T47D (cell line): ENCODE data around the gene ARAP2.

Experiments used
- DNase-seq, 2 experiments: peaks; one replicate each; pipeline versions ENCODE4 v3.0.0 to v3.0.0-alpha.2; 2011 to 2012; ENCODE audit warnings: low read depth in 1 of 2, low spot score in 1 of 2
- JUND ChIP-seq: IDR thresholded peaks from 2 replicates; pipeline ENCODE4 v1.6.1; 2012; ENCODE audit warnings: low read depth
- in situ Hi-C: cut with HindIII; loops from 2 replicates; pipeline ENCODE4 v1.10.0; 2016; ENCODE audit warnings: low sequenced_read_pairs, low pct_unique_long_range_greater_than_20kb

The ARAP2 gene

DNA sequence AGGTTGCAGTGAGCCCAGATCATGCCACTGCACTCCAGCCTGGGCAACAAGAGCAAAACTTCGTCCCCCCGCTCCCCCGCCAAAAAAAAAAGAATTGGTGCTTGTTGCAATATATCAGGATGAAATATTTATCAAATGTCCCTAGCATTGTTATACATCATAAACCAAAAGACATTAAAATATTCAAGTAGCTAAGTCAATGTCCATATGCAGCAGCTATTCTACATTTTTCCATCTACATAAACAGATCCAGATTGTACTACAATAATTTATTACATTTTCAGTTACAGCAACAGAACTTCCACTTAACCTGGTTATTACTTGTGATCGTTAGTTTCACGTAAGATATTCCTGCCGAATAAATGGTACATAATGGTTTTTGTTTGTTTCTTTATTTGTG is 64.1 kb downstream of the ARAP2 start:
- TF ChIP-seq JUND: no peak
- no peak for DNase-seq
- in situ Hi-C loops: no loop called here

DNA sequence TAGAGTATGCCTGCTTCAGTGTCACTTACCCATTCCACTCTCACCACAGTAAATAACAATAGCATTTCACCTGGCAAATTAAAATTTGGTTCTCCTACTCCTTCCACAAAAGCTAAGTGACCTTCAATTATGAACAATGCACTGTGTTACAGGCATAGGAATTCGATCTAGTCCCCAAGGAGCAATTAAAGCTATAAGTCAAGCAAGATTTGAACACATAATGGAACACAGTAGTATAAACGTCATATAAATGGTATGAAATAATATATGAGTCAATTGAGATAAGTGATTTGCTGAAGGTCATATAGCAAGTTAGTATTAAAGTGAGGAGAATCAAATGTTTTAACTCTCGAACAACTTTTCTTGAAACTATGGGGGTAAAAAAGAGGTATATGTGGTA is 65.8 kb downstream of the ARAP2 start:
- no peak for TF ChIP-seq JUND
- in situ Hi-C loops: no loop called here

DNA sequence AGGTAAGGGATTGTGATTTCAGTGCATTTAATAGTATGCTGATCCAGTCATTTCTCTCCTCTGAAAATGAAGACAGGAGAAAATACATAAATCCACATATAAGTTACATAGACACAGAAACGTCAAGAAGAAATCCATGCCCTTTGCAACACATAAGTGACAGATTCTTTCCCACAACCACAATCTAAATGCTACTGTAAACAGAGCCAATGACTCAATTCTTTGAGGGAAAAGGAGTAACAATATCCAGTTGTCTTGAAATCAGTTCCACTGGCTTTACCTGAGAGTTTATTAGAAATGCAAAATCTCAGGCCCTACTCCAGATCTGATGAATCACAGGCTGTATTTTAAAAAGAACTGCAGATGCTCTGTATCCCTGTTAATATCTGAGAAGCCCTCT is 66.4 kb downstream of the ARAP2 start:
- in situ Hi-C loops: no loop called here
- no peak for DNase-seq
- TF ChIP-seq JUND: no peak

More for the DNA sequence above, 65.8 kb downstream of the ARAP2 start:
- DNase-seq: no peak

DNA sequence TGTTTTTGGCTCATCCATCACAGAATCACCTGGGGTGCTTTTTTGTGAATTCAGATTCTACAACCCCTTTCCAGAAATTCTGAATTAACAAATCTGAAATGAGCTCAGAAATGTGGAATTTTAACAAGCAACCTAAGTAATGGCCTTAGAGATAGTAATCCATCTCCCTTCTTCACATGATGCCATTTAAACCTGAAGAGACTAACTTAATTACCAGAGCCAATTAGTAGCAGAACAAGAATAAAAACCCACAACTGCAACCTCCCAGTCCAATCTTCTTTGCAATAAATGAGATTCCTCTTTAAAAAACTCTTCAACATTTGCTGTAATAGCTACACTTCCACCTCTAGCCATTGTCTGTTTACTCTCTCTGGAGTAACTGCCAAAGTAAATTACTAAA is 69.7 kb downstream of the ARAP2 start:
- DNase-seq: no peak
- in situ Hi-C loops: no loop called here
- TF ChIP-seq JUND: no peak

DNA sequence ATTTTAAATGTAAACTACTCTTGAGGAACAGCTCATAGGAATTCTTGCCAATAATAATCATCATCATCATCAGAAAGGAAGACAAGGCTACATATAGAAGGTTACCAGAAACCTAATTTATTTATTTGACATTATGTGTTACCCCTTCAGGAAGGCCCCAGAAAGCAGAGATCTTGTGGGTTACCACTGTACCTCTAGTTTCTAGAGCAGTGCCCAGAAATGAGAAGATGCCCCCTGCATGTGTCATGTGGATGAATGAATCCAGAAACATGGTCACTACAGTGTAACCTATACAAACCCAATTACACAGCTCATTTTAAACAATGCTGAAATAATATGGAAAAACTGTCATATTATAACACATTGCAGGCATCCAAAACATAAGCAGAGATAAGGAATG is 70.4 kb downstream of the ARAP2 start:
- no peak for DNase-seq
- no peak for TF ChIP-seq JUND
- in situ Hi-C loops: no loop called here

DNA sequence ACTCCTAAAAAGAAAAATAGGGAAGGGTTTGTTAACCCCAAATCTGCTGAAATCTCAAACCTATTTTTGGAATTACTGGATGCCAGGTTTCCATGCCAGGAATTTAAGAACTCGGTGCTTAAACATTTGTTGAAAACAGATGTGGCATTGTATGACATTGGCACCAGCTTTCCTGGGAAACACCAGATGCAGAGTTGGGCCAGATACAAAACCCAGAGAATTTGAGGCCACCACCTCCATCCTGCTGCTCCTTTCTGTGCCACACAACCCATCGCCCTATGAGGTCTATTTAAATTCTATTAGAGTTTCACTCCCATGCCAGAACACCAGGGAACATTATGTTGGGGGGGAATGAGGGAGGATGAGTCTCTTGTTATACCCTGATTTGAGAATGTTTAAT is 71.7 kb downstream of the ARAP2 start:
- no peak for DNase-seq
- in situ Hi-C loops: no loop called here
- TF ChIP-seq JUND: no peak

DNA sequence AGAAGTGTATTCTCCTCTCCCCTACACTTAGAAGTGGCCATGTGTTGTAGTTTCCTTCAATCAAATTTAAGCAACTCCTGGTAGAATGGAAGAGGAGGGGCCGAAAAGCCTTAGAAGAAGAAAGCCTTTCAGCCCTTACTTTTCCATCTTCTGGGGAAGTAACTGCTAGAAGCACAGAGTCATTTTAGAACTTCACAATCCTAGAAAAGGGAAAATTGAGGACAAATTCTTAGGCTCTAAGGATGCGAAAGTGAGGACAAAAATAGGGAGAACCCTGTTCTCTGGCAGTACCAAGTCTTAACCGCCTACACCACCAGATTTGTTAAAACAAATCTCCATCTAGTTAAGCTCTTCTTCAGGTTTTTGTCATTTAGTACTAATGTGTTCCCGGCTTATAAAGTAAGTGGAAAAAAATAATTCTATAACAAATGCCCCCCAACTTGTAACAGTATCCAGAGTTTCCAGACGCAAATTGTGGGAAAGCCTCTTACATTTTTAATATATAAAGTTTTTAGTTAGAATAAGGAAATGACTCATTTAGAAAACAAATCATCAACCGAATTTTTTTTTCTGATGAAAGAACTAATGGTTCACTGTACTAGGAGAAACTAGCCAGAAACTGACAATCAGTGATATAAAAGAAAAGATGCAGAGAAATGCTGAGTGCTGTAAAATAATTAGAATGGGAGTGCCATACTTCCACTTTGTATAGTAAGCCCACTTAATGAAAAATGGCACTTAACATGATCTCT is 76.0 kb downstream of the ARAP2 start:
- in situ Hi-C loops: no loop called here
- TF ChIP-seq JUND: no peak
- no peak for DNase-seq

DNA sequence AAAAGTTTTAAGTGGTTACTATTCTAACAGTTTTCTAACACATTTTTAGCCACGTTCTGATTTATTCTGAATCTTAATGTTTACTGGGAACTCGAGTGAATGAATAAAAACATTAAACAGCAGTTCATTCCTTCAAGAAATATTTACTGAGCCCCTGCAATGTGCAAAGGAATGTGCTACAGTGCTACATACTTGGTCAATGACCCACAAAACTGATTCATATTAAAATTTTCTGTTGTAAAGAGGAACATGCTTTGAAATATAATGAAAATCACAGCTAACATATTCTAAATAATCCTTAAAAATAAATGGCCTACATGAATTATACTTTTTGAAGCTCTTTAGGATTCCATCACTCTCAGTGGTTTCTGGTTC is 78.7 kb downstream of the ARAP2 start:
- in situ Hi-C loops: no loop called here
- DNase-seq: no peak
- no peak for TF ChIP-seq JUND

DNA sequence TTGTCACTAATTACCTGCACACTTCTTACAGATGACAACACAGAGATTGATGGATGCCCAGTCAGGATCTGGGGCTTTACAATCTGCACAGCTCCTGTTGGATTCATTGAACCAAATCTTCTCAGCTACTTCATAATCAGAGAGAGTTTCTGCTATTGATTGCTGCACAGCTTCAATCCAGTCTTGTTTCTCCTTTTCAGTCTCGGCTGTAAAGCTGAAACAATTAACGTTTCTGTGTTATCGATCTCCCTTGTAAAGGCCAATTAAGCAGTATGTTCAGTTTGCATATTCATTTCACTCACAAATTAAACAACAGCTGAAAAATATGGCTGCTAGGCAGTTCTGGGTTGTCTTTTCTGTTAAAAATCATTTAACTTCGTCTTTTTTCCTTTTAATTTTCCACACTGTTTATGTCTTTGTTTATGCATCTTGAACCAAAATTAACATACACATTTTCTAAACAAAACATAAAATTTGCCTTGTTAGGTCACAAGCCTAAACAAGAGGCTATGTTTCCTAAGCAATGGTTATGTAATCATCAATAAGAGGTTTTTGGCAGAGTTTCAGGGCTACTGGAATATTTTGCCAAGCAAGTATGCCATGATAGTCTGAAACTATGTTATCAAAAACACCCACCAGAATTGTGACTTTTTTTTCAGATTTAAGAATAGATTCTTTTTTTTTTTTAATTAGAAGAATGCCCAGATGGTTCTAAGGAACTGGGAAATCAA is 79.2 kb downstream of the ARAP2 start:
- DNase-seq: no peak
- in situ Hi-C loops: no loop called here
- TF ChIP-seq JUND: no peak

DNA sequence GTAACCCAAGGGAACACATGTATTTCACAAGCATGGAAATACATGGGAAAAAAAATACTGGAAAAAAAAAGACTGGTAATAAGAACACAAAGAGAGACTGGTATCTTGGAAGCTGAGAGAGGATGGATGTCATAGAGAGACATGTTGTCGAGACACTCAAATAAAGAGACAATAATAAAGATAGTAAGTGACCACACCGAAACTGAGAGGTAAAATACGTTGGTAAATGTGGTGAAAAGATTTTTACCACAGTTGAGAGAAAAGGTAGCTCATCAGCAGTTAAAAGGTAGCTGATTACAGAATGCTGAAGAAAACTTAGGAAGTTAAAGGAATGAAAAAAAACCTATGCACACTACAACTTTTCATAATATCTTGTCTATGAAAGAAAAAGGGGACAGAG is 81.1 kb downstream of the ARAP2 start:
- in situ Hi-C loops: no loop called here
- no peak for DNase-seq
- no peak for TF ChIP-seq JUND

DNA sequence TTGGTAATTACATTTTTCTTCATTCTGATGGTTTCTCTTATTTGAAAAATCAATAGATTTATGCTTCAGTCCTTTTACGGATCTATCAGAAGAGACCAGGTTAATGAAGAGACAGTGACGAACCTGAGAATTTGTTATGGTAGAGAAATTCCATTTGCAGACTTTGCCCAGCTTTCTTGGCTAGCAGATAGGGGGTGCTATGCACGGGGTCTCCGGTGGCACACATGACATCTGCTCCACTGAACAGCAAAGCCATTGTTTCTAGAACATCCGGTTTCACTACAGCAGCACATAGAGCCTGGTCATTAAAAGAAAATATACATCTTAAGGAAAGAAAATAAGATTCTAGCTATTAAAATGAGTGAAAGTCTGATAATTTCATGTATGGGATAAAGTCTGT is 85.1 kb downstream of the ARAP2 start:
- no peak for DNase-seq
- TF ChIP-seq JUND: no peak
- in situ Hi-C loops: no loop called here

DNA sequence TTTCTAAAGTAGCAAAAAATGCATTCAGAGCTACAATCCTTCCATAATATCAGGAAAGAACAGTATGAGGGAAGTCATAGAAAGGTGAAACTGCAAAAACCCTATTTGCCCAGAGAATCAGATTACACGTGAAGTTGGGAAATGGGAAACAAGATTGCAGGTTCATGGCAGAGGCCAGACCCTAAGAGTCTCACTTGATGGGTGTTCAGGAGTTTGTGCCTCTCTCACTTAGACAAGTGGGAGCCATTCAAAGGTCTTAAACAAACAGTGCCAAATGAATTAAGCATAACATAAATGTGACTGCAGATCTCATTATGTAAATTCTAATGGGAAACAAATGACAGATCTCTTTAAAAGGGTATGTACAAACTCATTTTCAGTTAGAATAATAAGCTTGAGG is 91.6 kb downstream of the ARAP2 start:
- in situ Hi-C loops: no loop called here
- no peak for TF ChIP-seq JUND
- no peak for DNase-seq

DNA sequence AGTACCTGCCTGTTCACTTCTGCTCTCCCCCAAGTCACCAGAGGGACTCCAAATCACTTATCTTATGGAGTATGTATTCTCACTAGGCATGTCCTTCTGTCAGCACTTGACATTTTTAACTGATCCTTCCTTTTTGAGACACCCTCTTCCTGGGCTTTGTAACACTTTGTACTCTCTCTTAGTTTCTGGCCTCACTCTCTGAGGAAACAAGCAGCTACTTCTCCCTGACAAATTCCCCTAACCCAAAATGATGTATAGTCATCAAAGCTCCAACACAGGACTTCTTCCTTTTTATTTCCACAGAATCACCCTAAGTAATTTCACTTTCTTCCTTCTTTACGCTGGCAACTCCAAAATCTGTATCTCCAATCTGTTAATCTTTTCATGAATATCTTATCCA is 101.8 kb downstream of the ARAP2 start:
- no peak for TF ChIP-seq JUND
- no peak for DNase-seq
- in situ Hi-C loops: no loop called here
